Measurements from ENCODE around the gene FDX1.
"Not testable (repeated sequence)": the region's sequence is repeated elsewhere in the genome, so short reads cannot be mapped to it uniquely, and the experiment has no call there.

FDX1 gene

GRCh38 chr11:110429731-110430266 lies at the start of gene FDX1:
Gene FDX1 (plus strand): TSS chr11:110429948. CDS start chr11:110430121, 173 bp downstream.
- DNase-seq (ENCODE audit: low read depth in 2 of 2) = peak; percentile 76 to 79

GRCh38 chr11:110380836-110381622 lies 48.7 kb upstream of the FDX1 start:
- no peak for DNase-seq (ENCODE audit: low read depth in 2 of 2)

GRCh38 chr11:110388231-110388630 lies 41.5 kb upstream of the FDX1 start:
- not testable (repeated sequence) for DNase-seq (ENCODE audit: low read depth in 2 of 2)

- DNase-seq (ENCODE audit: low read depth in 2 of 2) = no peak
These were observed 39.8 kb upstream of the FDX1 start for GRCh38 chr11:110389965-110390364.

GRCh38 chr11:110392056-110392455 lies 37.7 kb upstream of the FDX1 start:
- no peak for DNase-seq (ENCODE audit: low read depth in 2 of 2)

- DNase-seq (ENCODE audit: low read depth in 2 of 2) = not testable (repeated sequence)
These were observed 32.0 kb upstream of the FDX1 start for GRCh38 chr11:110397668-110398286.

- DNase-seq (ENCODE audit: low read depth in 2 of 2) = not testable (repeated sequence)
These were observed 26.2 kb upstream of the FDX1 start for GRCh38 chr11:110403585-110403984.

GRCh38 chr11:110405636-110406035 lies 24.1 kb upstream of the FDX1 start:
- not testable (repeated sequence) for DNase-seq (ENCODE audit: low read depth in 2 of 2)

GRCh38 chr11:110407315-110407714 lies 22.4 kb upstream of the FDX1 start:
- no peak for DNase-seq (ENCODE audit: low read depth in 2 of 2)

- DNase-seq (ENCODE audit: low read depth in 2 of 2) = no peak
These were observed 20.6 kb upstream of the FDX1 start for GRCh38 chr11:110409174-110409573.

GRCh38 chr11:110410651-110411050 lies 19.1 kb upstream of the FDX1 start:
- no peak for DNase-seq (ENCODE audit: low read depth in 2 of 2)

GRCh38 chr11:110415081-110415480 lies 14.7 kb upstream of the FDX1 start:
- no peak for DNase-seq (ENCODE audit: low read depth in 2 of 2)

GRCh38 chr11:110421658-110422057 lies 8.1 kb upstream of the FDX1 start:
- DNase-seq (ENCODE audit: low read depth in 2 of 2) = not testable (repeated sequence)

- DNase-seq (ENCODE audit: low read depth in 2 of 2) = no peak
These were observed 7.3 kb upstream of the FDX1 start for GRCh38 chr11:110422306-110422905.

- no peak for DNase-seq (ENCODE audit: low read depth in 2 of 2)
These were observed 4.8 kb upstream of the FDX1 start for GRCh38 chr11:110424775-110425444.

- DNase-seq (ENCODE audit: low read depth in 2 of 2) = no peak
These were observed 3.8 kb upstream of the FDX1 start for GRCh38 chr11:110425751-110426545.

GRCh38 chr11:110428040-110428439 lies 1.7 kb upstream of the FDX1 start:
- DNase-seq (ENCODE audit: low read depth in 2 of 2) = no peak

- DNase-seq (ENCODE audit: low read depth in 2 of 2) = no peak
These were observed 605 bp upstream of the FDX1 start for GRCh38 chr11:110428956-110429730.

- peak in 1 of 2 donors; percentile 32 for DNase-seq (ENCODE audit: low read depth in 2 of 2)
These were observed 711 bp downstream of the FDX1 start for GRCh38 chr11:110430267-110431050.

Data from stimulated activated CD4-positive, alpha-beta T cell treated with anti-CD3 and anti-CD28 coated beads, Interleukin-4, amount 100 ng/mL, for 48 hours (primary cell).